HG03460 (cell line): Measurements from ENCODE around the gene CD101.

Experiments
- ATAC-seq: cut with Tn5 transposase; IDR thresholded peaks from one replicate; pipeline ENCODE4 v1.9.1; 2021; ENCODE audit not compliant: unreplicated experiment

CD101 gene

GRCh38 chr1:116986421-116987255 lies 14.9 kb upstream of the CD101 start:
- ATAC-seq = no peak

DNA sequence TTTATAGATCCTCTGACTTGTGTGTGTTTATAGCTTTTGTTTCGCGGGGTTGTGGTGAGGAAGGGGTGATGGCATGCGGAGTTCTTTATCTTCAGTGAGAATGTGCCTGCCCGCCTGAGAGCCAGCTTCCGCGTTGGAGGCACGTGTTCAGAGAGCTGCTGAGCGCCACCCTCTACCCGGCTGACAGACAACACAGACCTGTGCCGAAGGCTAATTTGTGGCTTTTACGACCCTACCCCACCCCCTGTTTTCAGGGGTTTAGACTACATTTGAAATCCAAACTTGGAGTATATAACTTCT lies 14.4 kb upstream of the CD101 start:
- ATAC-seq = no peak

DNA sequence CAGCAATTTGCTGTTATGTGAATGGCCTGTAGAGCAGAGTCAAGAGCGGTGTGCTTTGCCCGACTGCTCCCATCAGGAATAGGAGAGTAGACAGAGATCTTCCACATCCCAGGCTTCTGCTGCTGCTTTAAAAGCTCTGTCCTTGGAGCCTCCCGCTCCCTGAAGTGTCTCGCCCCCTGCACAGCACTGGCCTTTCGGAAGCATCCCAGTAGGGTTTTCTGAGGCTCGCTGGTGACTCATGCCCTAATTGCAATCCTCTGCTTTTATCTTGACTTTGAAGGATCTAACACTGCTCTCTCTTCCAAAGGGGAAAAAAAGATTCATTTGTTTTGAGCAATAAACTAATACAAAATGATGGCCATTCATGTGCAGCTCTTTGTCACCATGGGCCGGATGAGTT lies 13.3 kb upstream of the CD101 start:
- no peak for ATAC-seq

DNA sequence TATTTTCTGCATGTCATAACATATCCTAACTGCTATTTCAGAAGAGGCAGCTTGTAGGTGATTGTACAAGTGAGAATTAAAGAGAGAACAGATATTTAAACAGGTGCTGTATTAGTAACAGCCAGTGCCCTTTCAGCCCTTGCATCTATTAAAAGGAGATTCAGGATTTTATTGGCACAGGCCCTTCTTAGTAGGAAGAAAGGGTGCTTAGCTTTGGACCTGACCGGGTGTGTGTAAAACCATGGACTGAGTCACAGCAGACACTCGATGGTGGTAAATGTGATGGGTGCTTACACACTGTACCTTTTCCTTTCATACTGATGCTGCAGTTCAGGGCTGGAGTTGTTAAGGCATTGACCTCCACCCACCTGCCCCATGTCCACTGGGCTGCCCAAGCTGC lies 12.7 kb upstream of the CD101 start:
- ATAC-seq = no peak

GRCh38 chr1:116989835-116990234 lies 11.7 kb upstream of the CD101 start:
- no peak for ATAC-seq

DNA sequence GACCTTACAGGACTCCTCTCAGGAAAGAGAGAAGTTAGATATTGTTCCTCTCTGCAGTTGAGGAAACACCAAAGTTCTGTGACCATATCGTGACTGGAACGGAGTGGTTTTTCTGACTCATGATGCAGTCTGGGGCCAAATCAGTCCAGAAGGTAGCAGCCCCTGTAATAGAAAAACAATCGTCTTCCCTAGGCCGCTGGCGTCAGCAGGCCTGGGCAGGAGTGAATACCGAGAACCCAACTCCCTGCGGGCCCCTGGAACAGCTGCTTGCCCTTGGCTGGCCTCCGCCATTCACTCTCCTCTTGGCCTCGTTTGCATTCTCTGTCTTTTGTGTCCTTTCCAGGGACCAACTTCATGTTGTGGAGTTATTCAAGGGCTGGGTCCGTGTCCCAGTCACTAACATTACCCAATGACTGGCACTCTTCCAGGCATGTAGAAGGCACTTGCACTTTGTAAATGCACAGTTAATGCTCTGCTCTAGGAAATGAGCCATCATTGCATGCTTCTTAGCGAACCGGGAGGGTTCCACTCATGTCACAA lies 10.9 kb upstream of the CD101 start:
- no peak for ATAC-seq

DNA sequence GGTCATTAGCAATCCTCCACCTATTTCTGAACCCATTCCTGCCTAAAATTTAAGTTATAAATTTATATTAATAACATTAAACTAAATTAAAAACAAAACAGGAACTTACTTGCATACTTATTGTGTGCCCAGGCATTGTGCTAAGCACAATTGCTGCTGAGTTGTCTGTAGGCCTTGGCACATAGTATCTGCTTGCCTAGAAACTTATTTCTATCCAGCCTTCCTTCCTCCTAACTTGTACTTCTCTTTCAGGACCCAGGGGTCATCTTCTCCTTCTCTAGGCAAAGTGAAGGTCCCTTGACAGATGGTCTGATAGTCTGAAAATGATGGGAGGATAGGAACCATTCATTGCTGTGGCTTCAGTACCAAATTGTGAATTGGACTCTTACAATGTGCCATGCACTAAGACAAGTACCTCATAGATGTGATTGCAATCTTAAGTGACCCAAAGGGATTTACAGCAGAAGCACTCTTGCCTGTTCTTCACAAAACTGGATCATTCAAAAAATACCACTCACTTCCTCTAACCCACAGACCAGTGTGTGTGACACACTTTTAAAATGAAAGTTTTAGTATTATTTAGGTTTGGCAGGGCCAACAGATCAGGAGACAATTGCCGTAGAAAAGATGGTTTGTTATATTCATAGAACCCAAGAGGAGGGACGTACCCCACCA lies 10.3 kb upstream of the CD101 start:
- ATAC-seq = no peak

DNA sequence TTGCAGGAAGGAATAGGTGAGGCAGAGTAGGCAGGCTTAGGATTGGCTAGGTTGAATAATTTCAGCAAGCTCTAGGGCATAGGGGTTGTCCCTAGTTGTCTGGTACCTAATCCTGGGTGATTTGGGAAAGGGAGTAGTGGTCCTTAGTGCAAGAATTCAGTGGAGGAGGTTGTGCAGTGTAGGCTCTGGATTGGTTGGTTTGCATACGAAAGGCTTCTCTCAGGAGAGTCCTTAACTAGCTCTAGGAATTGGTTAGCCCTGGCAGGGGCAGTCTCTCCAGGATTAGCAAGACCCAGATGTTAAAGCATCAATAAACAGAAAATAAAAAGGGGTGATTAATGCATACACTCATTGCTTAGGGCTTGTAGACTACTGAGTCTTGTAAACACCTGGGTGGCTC lies 9.6 kb upstream of the CD101 start:
- ATAC-seq = no peak

DNA sequence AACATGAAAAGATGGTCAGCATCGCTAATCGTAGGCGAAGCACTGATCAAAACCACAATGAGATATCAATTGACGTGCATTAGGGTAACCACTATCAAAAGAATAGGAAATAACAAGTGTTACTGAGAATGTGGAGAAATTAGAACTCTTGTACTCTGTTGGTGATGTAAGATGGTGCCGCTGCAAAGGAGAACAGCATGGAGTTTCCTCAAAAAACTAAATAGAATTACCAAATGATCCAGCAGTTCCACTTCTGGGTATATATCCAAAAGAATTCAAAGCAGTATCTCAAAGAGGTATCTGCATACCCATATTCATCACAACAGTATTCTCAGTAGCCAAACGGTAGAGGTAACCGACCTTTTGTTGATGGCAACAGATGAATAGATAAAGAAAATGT lies 8.3 kb upstream of the CD101 start:
- ATAC-seq = no peak

DNA sequence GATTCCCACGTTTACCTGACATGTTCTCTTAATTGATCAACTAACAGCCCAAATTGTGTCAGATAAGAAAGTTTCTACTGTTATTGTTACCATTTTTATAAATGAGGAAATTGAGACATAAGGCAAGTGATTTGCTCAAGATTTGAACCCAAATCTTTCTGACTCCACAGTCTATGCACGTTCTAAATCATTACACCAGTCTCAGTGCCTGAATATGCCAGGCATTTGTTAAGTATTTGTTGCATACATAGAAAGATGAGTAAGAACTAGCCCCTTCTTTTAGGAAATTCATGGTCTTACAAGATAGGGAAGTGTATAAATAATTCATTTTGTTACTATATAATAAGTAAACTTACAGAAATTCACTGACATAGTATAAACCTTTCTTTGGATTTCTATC lies 7.1 kb upstream of the CD101 start:
- ATAC-seq = no peak

GRCh38 chr1:116997066-116997465 lies 4.5 kb upstream of the CD101 start:
- no peak for ATAC-seq

GRCh38 chr1:116997636-116998035 lies 3.9 kb upstream of the CD101 start:
- ATAC-seq = no peak

GRCh38 chr1:116999596-116999995 lies 2.0 kb upstream of the CD101 start:
- no peak for ATAC-seq

GRCh38 chr1:117000142-117000541 lies 1.4 kb upstream of the CD101 start:
- no peak for ATAC-seq

- ATAC-seq = no peak
Observed at GRCh38 chr1:117003223-117003875, 1.8 kb downstream of the CD101 start.

GRCh38 chr1:117007719-117008013 lies 6.1 kb downstream of the CD101 start:
- no peak for ATAC-seq

DNA sequence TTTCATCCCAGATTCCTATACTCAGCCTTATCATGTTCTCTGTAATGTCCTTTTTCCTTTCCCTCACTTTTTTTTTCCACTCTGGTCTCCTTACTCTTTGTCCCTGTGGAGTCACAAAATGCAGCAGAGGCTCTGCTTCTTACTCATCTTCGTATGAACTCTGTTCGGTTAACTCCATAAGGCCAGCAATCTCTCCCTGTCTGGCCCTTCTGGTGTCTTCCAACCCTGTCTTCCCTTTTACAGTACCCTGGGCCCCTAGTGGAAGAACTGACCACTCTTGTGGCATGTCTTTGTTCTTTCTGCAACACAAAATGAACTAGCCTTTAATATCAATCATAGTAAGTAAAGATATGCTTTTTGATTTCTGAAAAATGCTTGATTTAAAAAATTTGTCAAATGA lies 7.1 kb downstream of the CD101 start:
- ATAC-seq = no peak

DNA sequence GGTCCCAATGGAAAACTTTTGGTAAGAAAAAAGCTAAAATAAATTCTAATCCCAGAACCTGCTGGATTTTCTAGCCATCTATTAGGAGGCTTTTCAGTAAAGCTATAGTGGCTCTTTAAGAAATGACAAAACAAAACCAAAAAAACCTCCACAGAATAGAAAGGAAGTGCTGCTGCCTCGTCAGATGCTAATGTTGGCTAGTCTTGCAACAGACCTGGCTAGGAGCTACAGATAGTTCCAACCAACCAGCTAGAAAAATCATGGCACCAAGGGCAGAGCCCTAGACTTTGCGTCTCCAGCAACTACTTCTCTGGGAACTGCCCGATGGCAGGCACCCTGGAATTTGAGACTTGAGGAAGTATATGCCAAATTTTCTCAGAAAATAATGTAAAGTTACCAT lies 7.6 kb downstream of the CD101 start:
- ATAC-seq = no peak

DNA sequence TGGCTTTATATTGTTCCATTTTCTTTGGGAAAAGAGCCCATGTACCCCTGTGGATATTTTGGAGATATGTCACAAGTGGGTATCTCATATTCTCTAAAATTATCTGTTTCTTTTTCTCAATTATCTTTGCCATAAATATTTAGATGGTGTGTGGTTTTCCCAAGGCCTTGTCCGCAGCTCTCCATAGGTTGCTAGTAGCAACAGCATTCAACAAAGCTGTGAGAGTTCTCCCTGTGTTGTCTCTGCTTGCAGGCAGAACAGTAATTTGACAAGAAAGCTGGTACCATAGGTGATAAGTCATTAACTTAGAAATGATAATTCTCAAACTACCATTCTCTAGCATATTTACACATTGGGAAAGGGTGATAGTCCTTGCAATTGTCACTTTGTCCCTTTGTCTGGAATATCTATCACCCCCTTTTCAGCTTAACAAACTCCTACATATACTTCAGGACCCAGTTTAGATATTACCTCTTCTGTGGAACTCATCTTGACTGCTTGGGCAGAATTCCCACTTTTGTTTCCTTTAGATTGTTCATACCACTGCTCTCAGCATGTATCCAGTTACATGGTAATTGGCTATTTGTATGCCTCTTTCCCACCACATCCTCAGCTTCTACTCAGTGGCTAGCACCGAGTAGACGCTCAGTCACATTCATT lies 8.9 kb downstream of the CD101 start:
- ATAC-seq = no peak

- no peak for ATAC-seq
Observed at GRCh38 chr1:117011334-117011733, 9.8 kb downstream of the CD101 start.

DNA sequence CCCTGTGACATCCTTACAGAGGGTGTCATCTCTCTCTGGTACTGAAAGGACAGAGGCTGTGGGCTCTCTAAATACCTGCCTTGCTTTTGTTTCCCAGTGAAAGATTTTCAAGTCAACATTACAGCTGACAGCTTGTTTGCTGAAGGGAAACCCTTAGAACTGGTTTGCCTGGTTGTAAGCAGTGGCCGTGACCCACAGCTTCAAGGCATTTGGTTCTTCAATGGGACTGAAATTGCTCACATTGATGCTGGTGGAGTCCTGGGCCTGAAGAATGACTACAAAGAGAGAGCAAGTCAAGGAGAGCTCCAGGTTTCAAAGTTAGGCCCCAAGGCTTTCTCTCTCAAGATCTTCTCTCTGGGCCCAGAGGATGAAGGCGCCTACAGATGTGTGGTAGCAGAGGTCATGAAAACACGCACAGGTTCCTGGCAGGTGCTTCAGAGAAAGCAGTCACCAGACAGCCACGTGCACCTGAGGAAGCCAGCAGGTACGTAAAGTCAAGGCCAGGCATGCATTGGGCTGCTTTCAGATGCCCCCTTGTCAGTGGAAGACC lies 11.8 kb downstream of the CD101 start:
- no peak for ATAC-seq
